ENCODE data around the gene TCEAL4. TPM values are rescaled to one million over a fixed set of nuclear protein-coding genes. Genes with fewer than 3 reads are reported as not detected.
"Not testable (repeated sequence)": the region's sequence is repeated elsewhere in the genome, so short reads cannot be mapped to it uniquely, and the experiment has no call there.

TCEAL4 gene
- polyA plus RNA-seq, 4 donors = 164 to 177 (median 170) TPM

DNA sequence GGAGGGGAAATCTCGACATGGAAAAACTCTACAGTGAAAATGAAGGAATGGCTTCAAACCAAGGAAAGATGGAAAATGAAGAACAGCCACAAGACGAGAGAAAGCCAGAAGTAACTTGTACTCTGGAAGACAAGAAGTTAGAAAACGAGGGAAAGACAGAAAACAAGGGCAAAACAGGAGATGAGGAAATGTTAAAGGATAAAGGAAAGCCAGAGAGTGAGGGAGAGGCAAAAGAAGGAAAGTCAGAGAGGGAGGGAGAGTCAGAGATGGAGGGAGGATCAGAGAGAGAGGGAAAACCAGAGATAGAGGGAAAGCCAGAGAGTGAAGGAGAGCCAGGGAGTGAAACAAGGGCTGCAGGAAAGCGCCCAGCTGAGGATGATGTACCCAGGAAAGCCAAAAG is 1.3 kb downstream of the TCEAL4 start:
- DNase-seq (ENCODE audit: low read depth in 4 of 4, low spot score in 3 of 4) = no peak

DNA sequence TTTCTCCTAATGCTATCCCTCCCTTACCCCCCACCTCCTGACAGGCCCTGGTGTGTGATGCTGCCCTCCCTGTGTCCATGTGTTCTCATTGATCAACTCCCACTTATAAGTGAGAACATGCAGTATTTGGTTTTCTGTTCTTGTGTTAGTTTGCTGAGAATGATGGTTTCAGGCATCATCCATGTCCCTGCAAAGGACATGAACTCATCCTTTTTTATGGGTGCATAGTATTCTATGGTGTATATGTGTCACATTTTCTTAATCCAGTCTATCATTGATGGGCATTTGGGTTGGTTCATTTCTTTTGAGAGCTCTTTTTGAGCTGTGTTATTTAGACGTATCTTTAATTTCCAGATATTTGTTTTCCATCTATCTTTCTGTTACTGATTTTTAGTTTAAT is 7.0 kb downstream of the TCEAL4 start:
- DNase-seq (ENCODE audit: low read depth in 4 of 4, low spot score in 3 of 4) = not testable (repeated sequence)

DNA sequence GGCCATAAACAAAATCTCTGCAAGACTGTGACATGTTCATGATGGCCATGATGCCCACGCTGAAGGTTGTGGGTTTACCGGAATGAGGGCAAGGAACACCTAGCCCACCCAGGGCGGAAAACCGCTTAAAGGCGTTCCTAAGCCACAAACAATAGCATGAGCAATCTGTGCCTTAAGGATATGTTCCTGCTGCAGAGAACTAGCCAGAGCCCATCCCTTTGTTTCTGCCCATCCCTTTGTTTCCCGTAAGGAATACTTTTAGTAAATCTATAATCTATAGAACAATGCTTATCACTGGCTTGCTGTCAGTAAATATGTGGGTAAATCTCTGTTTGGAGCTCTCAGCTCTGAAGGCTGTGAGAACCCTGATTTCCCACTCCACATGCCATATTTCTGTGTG is 9.9 kb downstream of the TCEAL4 start:
- DNase-seq (ENCODE audit: low read depth in 4 of 4, low spot score in 3 of 4) = not testable (repeated sequence)

DNA sequence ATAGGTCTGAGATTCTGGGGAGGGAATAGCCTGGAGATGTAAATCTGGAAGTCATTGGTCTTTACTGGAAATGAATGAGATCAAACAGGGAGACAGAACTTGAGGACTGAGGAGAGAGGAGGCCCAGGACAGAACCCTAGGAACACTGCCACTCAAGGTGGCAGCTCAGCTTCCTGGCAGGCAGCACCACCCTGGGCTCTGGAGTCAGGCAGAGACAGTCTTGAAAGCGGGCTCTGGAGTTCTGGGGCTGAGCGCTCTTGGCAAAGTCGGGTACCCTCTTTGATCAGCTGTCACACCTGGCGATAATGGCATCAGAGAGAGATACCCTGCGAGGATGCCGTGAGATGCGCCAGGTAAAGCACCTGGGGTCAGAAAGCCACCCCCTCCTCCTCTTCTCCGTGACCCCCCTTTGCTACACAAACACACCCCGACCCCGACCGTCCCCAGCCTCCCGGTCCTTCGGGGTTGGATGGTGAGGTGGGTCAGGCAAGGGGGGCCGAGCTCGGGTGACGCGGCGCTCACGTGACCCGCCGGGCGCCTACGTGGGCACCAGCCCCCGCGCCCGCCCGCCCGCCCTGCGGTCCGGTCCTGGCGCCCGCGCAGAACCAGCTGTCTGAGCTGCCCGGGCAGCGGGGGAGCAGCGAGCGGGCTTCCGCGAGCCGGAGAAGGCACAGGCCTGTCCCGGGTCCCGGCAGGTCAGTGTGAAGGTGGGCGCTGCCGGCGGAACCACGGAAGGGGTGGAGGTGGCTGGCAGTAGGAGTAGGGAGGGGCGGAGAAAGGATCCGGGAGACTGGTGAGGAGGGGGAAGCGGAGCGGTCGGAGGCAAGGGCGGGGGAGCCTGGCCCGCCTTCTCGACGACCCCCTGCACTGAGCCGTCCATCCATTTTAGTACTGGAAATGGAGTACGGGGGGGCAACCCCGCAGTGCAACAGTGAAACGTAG is 22.3 kb downstream of the TCEAL4 start, which contains the start of gene TCEAL3:
Gene TCEAL3, plus strand, starts transcription at position 600 of the 942 bp plus-strand sequence. CDS start 1,102 bp downstream, outside the sequence.
- DNase-seq (ENCODE audit: low read depth in 4 of 4, low spot score in 3 of 4) = peak in 1 of 4 donors; percentile 34

DNA sequence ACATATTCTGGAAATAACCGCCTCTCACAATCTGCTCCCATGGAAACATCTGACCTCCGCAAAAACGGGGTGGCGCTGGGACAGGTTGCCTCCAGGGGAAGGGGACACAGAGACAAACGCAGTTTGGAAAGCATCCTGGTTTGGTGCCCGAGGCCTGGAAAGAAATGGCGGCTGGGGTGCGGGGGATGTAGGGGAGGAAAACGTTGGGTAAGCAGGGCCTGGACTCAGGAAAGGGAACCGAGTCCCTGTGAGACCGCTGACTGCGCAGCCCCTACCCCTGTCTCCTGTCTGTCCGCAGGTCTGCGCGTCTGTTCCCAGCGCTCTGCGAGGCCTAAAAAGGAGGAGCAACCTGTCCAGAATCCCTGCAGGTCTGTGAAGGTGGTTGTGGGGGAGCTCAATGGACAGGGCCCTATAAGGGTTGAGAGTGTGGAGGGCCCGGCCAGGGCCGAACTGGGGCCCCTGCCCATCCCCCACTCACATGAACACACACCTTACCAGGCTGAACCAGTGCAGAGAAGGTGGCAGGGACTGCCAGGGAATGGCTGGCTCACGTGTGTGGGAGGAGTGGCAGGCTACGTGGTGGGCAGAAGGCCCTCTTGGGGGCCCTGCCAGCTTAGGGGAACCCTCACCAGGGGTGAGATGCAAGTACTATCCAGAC is 23.1 kb downstream of the TCEAL4 start:
- DNase-seq (ENCODE audit: low read depth in 4 of 4, low spot score in 3 of 4) = no peak

DNA sequence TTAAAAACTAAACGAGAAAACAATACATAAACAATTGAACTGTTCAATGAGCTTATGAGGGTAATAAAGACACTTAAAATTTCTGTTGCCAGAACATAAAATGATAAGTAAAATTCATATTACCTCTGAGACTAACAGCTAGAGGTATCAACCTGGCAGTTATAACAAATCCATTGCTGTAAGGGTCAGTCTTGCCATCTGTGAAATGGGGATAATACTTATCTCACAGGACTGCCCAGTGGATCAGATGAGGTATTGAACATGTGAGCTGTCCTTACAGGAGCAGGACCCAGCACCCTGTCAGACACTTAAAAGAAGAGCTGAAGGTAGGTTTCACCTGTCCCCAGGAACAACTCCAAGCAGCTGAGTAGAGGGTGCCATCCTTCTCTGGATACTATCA is 25.0 kb downstream of the TCEAL4 start:
- no peak for DNase-seq (ENCODE audit: low read depth in 4 of 4, low spot score in 3 of 4)

DNA sequence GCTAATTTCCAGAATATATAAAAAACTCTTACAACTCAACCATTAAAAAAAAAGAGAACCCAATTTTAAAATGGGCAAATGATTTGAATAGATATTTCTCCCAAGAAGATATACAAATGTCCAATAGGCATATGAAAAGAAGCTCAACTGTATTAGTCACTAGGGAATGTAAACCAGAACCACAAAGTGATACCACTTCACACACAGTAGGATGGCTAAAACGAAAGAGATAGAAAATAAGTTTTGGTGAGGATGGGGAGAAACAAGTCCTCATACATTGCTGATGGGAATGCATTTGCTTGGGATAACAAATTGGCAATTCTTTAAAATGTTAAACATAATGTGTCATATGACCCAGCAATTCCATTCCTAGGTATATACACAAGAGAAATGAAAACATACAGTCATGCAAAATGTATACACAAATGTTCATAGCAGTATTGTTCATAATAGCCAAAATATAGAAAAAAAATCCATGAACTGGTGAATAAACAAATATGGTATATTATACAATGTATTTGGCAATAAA is 28.1 kb downstream of the TCEAL4 start:
- no peak for DNase-seq (ENCODE audit: low read depth in 4 of 4, low spot score in 3 of 4)

DNA sequence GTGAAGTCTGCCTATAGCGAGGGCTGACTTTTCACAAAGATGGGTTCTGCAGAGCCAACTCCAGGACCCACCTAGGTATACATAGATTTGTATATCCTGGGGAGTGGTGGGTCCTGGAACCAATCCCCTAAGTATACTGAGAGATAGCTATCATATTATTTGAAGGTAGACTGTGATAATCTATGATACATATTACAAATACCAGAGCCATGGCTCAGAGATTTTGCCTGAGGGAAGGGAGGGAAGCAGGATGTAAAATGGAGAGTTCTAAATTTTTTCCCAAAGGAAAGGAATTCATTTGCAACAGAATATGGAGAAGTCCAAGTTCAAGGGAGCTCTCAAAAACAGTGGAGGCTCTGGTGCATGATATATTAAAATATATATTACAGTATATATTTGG is 29.7 kb downstream of the TCEAL4 start:
- no peak for DNase-seq (ENCODE audit: low read depth in 4 of 4, low spot score in 3 of 4)

DNA sequence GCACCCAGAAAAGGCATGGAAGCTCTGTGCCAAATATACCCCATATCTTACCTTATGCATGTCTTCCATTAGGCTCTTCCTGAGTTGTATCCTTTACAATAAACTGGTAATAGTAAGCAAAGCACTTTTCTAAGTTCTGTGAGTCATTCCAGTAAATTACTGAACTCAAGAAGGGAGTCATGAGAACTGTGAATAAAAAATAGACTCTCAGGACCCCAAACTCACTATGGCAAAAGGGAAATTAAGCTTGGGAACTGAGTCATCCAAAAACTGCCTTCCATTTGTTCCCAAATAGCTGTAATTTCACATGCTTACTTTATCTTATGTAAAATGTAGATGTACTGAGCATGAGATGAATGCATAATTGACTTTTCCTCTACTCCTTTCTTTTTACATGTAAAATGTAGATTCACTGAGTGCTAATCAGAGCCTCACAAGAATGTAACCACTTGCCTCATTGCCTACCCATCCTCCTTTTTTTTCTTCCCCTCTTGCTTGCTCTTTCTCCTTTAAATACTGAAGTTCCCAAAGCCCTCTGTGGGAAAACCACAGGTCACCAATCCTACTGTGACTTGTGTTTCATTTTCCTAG is 30.6 kb downstream of the TCEAL4 start:
- no peak for DNase-seq (ENCODE audit: low read depth in 4 of 4, low spot score in 3 of 4)

DNA sequence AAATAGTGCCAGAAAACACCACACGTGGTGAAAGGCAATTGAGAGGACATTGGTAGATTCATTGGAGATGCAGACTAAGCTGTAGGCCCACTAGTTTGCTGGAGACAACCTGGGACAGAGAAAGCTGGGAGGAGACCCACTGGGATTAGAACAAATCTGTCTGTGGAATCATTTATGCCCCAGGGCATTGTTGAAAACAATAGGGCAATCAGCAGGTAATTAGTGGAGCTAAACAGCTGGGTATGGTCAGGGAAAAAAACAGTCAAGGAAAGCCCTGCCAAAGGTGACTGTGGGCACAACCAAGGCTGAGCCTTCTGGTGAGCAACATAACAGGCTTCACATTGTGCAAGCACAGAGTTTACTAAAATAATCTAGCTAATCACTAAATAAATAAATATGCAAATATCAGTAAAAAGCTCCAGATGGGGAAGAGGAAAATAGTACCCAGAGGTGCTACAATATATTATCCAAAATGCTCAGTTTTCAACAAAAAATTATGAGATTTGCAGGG is 31.4 kb downstream of the TCEAL4 start:
- DNase-seq (ENCODE audit: low read depth in 4 of 4, low spot score in 3 of 4) = no peak

DNA sequence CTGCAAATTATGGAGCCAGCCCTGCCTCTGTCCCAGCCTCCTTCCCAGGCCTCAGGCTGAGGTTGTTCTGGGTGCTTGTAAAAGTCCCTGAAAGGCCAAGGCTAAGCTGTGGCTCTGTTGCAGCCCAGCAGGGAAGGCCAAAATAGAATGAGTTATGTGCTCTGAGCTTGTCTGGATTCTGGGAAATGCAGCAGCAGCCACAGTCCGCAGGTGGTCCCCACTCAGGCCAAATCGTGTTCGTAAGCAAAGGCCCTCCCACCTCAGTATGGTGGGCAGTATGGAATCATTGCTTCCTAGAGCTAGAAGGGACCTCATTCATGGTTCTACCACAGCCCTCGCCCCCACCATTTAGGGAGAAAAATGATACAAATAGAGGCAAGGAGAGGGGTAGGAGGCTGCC is 38.8 kb downstream of the TCEAL4 start:
- no peak for DNase-seq (ENCODE audit: low read depth in 4 of 4, low spot score in 3 of 4)

DNA sequence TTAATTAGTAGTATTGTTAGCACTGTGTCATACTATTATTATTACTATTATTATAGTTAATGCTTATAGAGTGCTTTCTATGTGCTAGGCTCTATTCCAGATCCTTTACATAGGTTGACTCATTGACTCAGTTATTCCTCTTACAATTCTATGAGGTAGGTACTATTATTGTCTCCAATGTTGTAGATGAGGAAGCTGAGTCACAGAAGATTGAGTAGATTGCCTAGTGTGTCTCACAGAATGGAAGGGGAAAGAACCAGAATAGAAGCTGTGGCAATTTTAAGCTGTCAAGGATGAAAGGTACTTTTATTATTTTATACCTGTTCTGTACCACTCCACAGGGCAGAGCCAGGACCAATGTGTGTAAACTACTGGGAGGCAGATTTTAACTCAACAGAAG is 41.5 kb downstream of the TCEAL4 start:
- DNase-seq (ENCODE audit: low read depth in 4 of 4, low spot score in 3 of 4) = no peak

DNA sequence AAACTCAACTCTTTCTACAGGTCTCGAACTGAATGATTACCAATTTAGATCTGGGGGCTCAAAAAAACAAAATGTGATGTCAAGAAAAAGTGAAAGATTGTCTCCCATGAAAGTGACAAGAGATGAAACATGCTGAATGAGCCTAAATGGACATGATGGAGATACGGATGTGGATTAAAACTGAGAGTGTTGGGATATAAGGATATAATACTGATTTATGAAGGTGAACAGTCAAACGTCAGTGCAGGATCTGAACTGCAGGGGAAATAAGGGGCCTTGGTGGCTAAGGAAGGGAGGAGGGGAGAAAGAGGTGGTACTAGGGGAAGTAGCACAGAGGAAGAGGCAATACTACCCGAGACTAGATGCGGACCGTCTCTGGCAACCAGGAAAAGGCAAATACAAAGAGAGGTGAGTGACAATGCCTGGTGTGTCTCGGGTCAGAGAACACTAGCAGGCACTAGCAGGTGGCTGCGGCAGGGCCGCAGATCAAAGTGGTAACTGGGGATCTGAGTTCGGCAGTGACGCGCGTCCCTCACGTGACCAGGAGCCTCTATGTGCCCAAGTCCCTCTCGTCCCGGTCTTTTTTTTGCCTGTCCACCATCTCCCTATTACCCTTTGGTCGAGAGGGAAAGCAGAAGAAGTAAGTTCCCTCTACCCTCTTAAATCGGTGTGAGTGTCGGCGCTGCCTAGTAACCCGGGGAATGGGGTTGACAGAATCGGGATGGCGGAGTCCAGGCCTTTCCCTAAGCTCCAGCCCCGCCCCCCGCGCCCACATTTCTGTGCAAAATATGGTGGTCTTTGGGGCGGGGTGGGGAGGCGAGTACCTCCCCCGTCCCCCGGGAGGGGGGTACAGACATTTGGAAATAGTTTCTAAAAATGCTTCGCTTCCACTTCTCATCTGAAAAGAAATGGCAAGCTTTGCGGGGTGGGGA is 43.3 kb downstream of the TCEAL4 start, which contains the start of gene TCEAL1:
Gene TCEAL1, plus strand, starts transcription at position 590 of the 932 bp plus-strand sequence. CDS start 942 bp downstream, outside the sequence.
- peak in 1 of 4 donors; percentile 44 for DNase-seq (ENCODE audit: low read depth in 4 of 4, low spot score in 3 of 4)

DNA sequence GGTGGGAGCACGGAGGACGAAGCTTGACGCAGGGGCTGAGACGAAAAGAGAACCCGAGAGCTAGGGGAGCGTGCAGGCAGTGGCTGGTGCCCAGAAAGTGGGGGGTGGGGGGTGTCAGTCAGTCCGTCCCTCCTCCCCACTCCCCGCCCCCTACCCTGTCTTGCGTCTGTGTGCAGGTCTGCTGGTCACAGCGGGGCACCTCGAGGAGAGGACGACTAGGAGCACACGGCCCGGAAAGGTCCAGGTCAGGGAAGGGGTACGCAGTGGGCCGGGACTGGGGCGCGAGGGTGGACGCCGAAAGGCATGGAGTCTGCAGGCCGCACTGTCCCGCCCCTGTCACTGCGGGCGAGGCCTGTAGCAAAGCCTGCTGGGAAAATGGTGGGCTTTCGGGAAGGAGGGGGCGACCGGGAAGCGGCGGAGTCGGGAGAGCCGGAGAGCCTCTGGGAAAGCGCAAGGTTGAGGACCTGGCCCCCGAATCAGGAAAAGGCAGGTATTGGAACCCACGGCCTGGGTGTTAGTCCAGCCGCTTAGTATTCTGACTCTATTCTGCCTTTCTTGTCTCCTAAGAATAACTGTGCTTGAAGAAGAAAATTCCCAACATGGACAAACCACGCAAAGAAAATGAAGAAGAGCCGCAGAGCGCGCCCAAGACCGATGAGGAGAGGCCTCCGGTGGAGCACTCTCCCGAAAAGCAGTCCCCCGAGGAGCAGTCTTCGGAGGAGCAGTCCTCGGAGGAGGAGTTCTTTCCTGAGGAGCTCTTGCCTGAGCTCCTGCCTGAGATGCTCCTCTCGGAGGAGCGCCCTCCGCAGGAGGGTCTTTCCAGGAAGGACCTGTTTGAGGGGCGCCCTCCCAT is 44.2 kb downstream of the TCEAL4 start:
- DNase-seq (ENCODE audit: low read depth in 4 of 4, low spot score in 3 of 4) = peak in 2 of 4 donors; percentile 45 to 67

DNA sequence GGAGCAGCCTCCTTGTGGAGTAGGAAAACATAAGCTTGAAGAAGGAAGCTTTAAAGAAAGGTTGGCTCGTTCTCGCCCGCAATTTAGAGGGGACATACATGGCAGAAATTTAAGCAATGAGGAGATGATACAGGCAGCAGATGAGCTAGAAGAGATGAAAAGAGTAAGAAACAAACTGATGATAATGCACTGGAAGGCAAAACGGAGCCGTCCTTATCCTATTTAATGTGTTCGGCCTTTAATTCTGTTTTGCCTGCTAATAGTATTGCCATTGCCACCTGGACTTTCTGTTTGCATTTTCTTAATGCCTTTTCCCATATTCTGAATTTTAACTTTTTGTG is 44.8 kb downstream of the TCEAL4 start:
- DNase-seq (ENCODE audit: low read depth in 4 of 4, low spot score in 3 of 4) = no peak

DNA sequence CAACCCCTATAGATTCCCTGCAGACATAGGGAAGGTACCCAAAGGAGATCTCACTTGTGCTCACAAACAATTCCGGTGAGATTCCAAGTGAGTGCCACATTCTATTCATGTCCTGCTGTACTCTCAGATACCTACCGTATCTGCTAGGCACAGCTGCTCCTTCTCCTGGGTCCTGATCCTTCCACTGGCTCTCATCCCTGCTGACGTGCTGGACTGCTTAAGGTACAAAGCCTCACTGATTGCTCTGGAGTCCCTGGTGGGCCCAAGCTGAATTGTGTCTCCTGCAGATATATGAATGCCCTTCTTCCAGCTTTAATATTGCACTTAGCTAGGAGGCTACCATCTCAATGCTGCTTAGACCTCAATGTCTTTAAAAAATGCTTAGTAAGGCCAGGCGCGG is 45.8 kb downstream of the TCEAL4 start:
- no peak for DNase-seq (ENCODE audit: low read depth in 4 of 4, low spot score in 3 of 4)

DNA sequence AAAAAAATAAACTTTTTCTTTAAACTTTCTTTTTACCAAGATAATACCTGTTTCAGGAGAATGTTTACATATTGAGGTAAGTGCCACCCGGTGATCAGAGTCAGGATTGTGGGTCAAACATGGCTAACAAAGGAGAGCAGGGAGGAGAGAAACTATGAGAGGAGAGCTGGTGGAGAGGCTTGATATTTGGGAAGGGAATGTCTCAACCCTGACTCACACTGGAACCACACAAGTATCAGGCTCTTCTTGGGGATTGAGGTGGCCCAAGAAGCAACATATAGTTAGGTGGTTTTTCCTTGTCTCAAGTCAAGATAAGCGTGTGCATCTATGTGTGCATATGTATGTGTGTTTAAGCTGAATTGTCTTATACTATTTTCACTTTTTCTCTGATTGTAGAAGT is 50.1 kb downstream of the TCEAL4 start:
- DNase-seq (ENCODE audit: low read depth in 4 of 4, low spot score in 3 of 4) = no peak
